ENCODE results near the gene LZTS2.
A peak's percentile ranks its signal among the peaks of the same experiment; 100 is the strongest.

DNA sequence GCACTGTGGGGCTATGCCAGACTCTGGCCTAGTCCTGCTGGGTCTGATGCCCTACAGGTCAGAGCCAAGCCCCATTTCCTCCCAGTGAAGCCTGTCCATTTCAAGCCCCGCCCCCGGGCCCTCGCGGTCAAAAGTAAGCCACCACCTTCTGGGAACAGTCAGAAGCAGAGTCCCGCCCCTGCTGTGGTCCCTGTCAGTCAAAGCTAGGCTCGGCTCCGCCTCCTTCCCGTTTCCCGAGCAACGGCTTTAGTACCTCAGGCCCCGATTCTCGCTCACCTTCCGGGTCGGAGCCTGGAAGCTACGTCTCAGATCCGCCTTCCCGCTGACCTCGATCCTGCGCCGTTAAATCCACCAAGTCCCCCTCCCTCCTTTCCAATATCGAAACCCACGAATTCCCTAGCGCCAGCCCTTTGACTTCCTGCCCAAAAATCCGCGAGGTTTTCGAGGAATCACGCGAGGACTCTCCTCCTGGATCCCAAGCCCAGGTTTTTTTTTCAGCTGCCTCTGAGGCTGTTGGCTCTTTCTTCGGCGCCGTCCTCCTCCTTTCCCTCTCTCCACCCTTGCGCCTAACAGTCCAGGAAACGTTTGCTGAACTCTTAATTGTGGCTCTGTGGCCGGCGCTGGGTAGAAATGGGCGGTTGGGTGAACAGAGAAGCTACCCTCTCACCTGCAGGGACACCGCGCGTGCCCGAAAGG, 43.2 kb downstream of the LZTS2 start:
- TF ChIP-seq, protein P1, sequence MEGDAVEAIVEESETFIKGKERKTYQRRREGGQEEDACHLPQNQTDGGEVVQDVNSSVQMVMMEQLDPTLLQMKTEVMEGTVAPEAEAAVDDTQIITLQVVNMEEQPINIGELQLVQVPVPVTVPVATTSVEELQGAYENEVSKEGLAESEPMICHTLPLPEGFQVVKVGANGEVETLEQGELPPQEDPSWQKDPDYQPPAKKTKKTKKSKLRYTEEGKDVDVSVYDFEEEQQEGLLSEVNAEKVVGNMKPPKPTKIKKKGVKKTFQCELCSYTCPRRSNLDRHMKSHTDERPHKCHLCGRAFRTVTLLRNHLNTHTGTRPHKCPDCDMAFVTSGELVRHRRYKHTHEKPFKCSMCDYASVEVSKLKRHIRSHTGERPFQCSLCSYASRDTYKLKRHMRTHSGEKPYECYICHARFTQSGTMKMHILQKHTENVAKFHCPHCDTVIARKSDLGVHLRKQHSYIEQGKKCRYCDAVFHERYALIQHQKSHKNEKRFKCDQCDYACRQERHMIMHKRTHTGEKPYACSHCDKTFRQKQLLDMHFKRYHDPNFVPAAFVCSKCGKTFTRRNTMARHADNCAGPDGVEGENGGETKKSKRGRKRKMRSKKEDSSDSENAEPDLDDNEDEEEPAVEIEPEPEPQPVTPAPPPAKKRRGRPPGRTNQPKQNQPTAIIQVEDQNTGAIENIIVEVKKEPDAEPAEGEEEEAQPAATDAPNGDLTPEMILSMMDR (IDR thresholded peaks at IDR 0.05) = peak in 1 of 6 experiments; percentile 5
- TF ChIP-seq POLR2A (IDR thresholded peaks at IDR 0.05) = no peak
